GM21786 (cell line): ENCODE results near the gene RASA3.
A peak's percentile ranks its signal among the peaks of the same experiment; 100 is the strongest.
"Not testable (repeated sequence)": the region's sequence is repeated elsewhere in the genome, so short reads cannot be mapped to it uniquely, and the experiment has no call there.

Experiments used
- ATAC-seq: cut with Tn5 transposase; IDR thresholded peaks from one replicate; pipeline ENCODE4 v1.9.1; 2021; ENCODE audit not compliant: unreplicated experiment

The RASA3 gene

GRCh38 chr13:114024603-114025404 is 107.6 kb downstream of the RASA3 start:
- ATAC-seq = peak; percentile 66

GRCh38 chr13:114023716-114024602 is 108.5 kb downstream of the RASA3 start:
- ATAC-seq = no peak

GRCh38 chr13:114022876-114023275 is 109.5 kb downstream of the RASA3 start:
- ATAC-seq = no peak

GRCh38 chr13:114022309-114022669 is 110.1 kb downstream of the RASA3 start:
- no peak for ATAC-seq

GRCh38 chr13:114021464-114022308 is 110.7 kb downstream of the RASA3 start:
- ATAC-seq = no peak

GRCh38 chr13:114020750-114021463 is 111.5 kb downstream of the RASA3 start:
- ATAC-seq = no peak

- ATAC-seq = not testable (repeated sequence)
Observed at GRCh38 chr13:114020134-114020533, 112.3 kb downstream of the RASA3 start.

GRCh38 chr13:114019367-114019766 is 113.1 kb downstream of the RASA3 start:
- no peak for ATAC-seq

GRCh38 chr13:114018461-114019055 is 113.9 kb downstream of the RASA3 start:
- ATAC-seq = no peak

GRCh38 chr13:114017966-114018365 is 114.5 kb downstream of the RASA3 start:
- ATAC-seq = no peak

- ATAC-seq = no peak
Observed at GRCh38 chr13:114017028-114017630, 115.3 kb downstream of the RASA3 start.

- no peak for ATAC-seq
Observed at GRCh38 chr13:114016321-114017027, 115.9 kb downstream of the RASA3 start.

- ATAC-seq = no peak
Observed at GRCh38 chr13:114015969-114016295, 116.5 kb downstream of the RASA3 start.

- no peak for ATAC-seq
Observed at GRCh38 chr13:114015111-114015968, 117.1 kb downstream of the RASA3 start.

GRCh38 chr13:114013952-114014629 is 118.3 kb downstream of the RASA3 start:
- ATAC-seq = no peak

- ATAC-seq = no peak
Observed at GRCh38 chr13:114013336-114013735, 119.1 kb downstream of the RASA3 start.

- no peak for ATAC-seq
Observed at GRCh38 chr13:114012921-114013320, 119.5 kb downstream of the RASA3 start.

GRCh38 chr13:114012141-114012540 is 120.3 kb downstream of the RASA3 start:
- no peak for ATAC-seq
